Measurements from ENCODE around the gene PPP1R9A. TPM values are rescaled to one million over a fixed set of nuclear protein-coding genes. Genes with fewer than 3 reads are reported as not detected.

PPP1R9A gene
- polyA plus RNA-seq, 3 donors: not detected

DNA sequence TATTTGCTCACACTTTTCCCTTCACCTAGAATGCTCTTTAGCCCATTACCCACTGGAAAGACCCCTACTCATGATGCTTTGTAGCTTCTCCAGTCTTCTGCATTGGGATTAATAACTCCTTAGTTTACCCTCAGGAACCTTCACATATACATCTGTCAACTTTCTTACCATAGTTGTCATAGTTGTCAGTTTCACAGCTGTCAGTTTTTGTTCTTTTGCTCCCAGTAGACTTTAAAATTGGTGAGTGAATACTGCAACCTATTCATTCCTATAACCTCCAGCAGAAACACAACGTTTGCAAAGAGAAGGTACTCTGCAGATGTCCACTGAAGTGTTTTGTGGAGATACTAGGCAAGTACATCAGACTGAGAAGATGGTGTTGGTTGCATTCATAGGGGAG lies 414.3 kb downstream of the PPP1R9A start:
- Histone ChIP-seq H3K4me3 (replicated peaks in 1 of 3; ENCODE audit: low read depth in 2 of 3, low read length in 3 of 3) (no peak overlapping the region), H3K4me1 (ENCODE audit: control insufficient read depth in 1 of 2, insufficient read depth in 2 of 2, low read length in 2 of 2) (no peaks in the 10 kb centered on the region), H3K79me2 (ENCODE audit: insufficient read depth, low read length) (no peaks in the 10 kb centered on the region), H4K20me1 (ENCODE audit: insufficient read depth, low read length) (no peaks in the 10 kb centered on the region), H3K9ac (ENCODE audit: insufficient read depth, low read length, poor library complexity, severe bottlenecking) (no peak overlapping the region), H3K27me3 (ENCODE audit: control insufficient read depth in 2 of 2, insufficient read depth in 2 of 2, low read length in 2 of 2) (no peaks in the 10 kb centered on the region), H3K27ac (ENCODE audit: low read depth in 1 of 2, low read length in 2 of 2) (no peak overlapping the region), H3K36me3 (replicated peaks in 1 of 2; ENCODE audit: control insufficient read depth in 1 of 2, insufficient read depth in 2 of 2, low read length in 2 of 2) (no peaks in the 10 kb centered on the region), H3K9me3 (replicated peaks in 1 of 2; ENCODE audit: control insufficient read depth in 1 of 2, insufficient read depth in 1 of 2, low read length in 2 of 2) (no peaks in the 10 kb centered on the region), H2AFZ (ENCODE audit: insufficient read depth, low read depth, low read length, poor library complexity, severe bottlenecking) (no peak overlapping the region), H3K4me2 (replicated peaks; ENCODE audit: extremely low read depth, low read length, poor library complexity, severe bottlenecking) (no peak overlapping the region)
- DNase-seq: no peak
- Mint-ChIP-seq H3K9me3 (peaks cover 0 to 6% (median 2%) of the 10 kb centered on the region in 7 donors), H3K27ac (no peak overlapping the region), H3K27me3 (ENCODE audit: low read depth in 3 of 3) (peaks cover 0 to 2% (median 1%) of the 10 kb centered on the region in 3 donors), H3K4me3 (no peak overlapping the region), H3K36me3 (no peaks in the 10 kb centered on the region), H3K4me1 (no peaks in the 10 kb centered on the region)
- TF ChIP-seq, protein P1, sequence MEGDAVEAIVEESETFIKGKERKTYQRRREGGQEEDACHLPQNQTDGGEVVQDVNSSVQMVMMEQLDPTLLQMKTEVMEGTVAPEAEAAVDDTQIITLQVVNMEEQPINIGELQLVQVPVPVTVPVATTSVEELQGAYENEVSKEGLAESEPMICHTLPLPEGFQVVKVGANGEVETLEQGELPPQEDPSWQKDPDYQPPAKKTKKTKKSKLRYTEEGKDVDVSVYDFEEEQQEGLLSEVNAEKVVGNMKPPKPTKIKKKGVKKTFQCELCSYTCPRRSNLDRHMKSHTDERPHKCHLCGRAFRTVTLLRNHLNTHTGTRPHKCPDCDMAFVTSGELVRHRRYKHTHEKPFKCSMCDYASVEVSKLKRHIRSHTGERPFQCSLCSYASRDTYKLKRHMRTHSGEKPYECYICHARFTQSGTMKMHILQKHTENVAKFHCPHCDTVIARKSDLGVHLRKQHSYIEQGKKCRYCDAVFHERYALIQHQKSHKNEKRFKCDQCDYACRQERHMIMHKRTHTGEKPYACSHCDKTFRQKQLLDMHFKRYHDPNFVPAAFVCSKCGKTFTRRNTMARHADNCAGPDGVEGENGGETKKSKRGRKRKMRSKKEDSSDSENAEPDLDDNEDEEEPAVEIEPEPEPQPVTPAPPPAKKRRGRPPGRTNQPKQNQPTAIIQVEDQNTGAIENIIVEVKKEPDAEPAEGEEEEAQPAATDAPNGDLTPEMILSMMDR (IDR thresholded peaks at IDR 0.05): no peak
- intact Hi-C loops (cut with micrococcal nuclease): no loop called here
- WGBS (ENCODE audit: insufficient coverage): no CpG with 5 or more reads among the region's 1 CpG

GRCh38 chr7:95322396-95322795 lies 415.0 kb downstream of the PPP1R9A start:
- TF ChIP-seq, protein P1 (IDR thresholded peaks at IDR 0.05): no peak
- Mint-ChIP-seq H3K27ac (no peak overlapping the region), H3K4me1 (no peaks in the 10 kb centered on the region), H3K9me3 (peaks cover 0 to 6% (median 2%) of the 10 kb centered on the region in 7 donors), H3K27me3 (ENCODE audit: low read depth in 3 of 3) (peaks cover 0 to 2% (median 1%) of the 10 kb centered on the region in 3 donors), H3K4me3 (no peak overlapping the region), H3K36me3 (no peaks in the 10 kb centered on the region)
- H3K4me2 ChIP-seq (replicated peaks; ENCODE audit: extremely low read depth, low read length, poor library complexity, severe bottlenecking): no peak overlapping the region
- no peaks in the 10 kb centered on the region for H3K79me2 ChIP-seq (ENCODE audit: insufficient read depth, low read length)
- no peaks in the 10 kb centered on the region for H3K9me3 ChIP-seq (replicated peaks in 1 of 2; ENCODE audit: control insufficient read depth in 1 of 2, insufficient read depth in 1 of 2, low read length in 2 of 2)
- 70% methylated on average over 5 of the region's 8 CpGs for WGBS (ENCODE audit: insufficient coverage)
- no peak overlapping the region for H3K4me3 ChIP-seq (replicated peaks in 1 of 3; ENCODE audit: low read depth in 2 of 3, low read length in 3 of 3)
- no peaks in the 10 kb centered on the region for H3K4me1 ChIP-seq (ENCODE audit: control insufficient read depth in 1 of 2, insufficient read depth in 2 of 2, low read length in 2 of 2)
- no peak overlapping the region for H3K9ac ChIP-seq (ENCODE audit: insufficient read depth, low read length, poor library complexity, severe bottlenecking)
- no peaks in the 10 kb centered on the region for H4K20me1 ChIP-seq (ENCODE audit: insufficient read depth, low read length)
- H2AFZ ChIP-seq (ENCODE audit: insufficient read depth, low read depth, low read length, poor library complexity, severe bottlenecking): no peak overlapping the region
- no peaks in the 10 kb centered on the region for H3K36me3 ChIP-seq (replicated peaks in 1 of 2; ENCODE audit: control insufficient read depth in 1 of 2, insufficient read depth in 2 of 2, low read length in 2 of 2)
- no peak for DNase-seq
- H3K27me3 ChIP-seq (ENCODE audit: control insufficient read depth in 2 of 2, insufficient read depth in 2 of 2, low read length in 2 of 2): no peaks in the 10 kb centered on the region
- intact Hi-C loops (cut with micrococcal nuclease): no loop called here
- H3K27ac ChIP-seq (ENCODE audit: low read depth in 1 of 2, low read length in 2 of 2): no peak overlapping the region
